Uterus (tissue), 2 donors: Measurements from ENCODE around the gene ZMPSTE24.

Experiments used
- CTCF ChIP-seq, 4 experiments: fragments of 200-600 bp in 2 of 4; fragments of 450-650 bp in 2 of 4; sonication (generic) in 2 of 4; IDR thresholded peaks; one replicate each; pipeline ENCODE4 v1.5.1; 2016 to 2019; ENCODE audit warnings: antibody characterized with exemption in 4 of 4, mild to moderate bottlenecking in 2 of 4, moderate library complexity in 1 of 4
- POLR2A ChIP-seq, 2 donors: fragments of 450-650 bp; IDR thresholded peaks; one replicate each; pipeline ENCODE4 v1.6.1; 2016; ENCODE audit warnings: antibody characterized with exemption in 2 of 2, mild to moderate bottlenecking in 1 of 2, moderate library complexity in 1 of 2

- TF ChIP-seq CTCF (IDR thresholded peaks at IDR 0.05) (no peak), POLR2A (IDR thresholded peaks at IDR 0.05) (no peak)
Measured at GRCh38 chr1:40299366-40300248, 41.6 kb downstream of the ZMPSTE24 start.
